Measurements from ENCODE around the gene HOXA10. TPM values are rescaled to one million over a fixed set of nuclear protein-coding genes. Genes with fewer than 3 reads are reported as not detected.

HOXA10 gene
- total RNA-seq, 1 experiment from 2014 or later, result 19.6 TPM

DNA sequence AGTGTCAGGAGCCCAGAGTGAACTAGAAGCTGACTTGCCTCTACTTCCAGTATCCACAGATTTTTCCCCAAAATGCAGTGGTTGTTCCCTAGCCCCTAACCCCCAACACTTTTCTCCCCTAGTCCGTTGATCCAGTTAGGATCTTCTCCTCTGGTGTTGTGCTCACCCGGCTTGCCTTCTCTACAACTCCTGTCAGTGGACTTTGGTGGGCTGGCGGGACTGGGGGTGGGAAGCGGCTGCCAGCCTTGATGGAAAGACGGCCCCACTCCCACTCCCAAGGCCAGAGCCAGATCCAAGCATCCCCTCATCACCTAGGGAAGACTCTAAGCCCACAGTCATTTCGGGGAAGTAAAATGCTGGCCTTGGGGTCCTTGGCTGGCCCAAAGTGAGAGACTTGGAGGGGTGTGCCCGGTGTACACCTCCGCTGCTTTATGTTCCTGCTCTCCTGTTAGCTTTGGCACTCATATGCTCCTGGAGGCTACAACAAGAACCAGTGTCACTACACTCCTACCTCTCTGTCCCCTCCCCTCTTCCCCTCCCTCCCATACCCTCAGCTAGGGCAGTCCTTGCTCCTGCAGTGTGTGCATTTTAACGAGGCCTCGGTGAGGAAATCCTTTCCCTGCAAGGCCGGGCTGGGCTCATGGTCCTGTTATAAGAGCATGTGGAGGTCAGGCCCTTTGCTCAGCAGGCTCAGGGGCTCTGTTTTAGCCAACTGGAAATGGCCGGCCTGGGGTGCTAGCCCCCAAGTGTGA lies 930 bp upstream of the HOXA10 start (continued):
- TF ChIP-seq REST (IDR thresholded peaks at IDR 0.05; ENCODE audit: low read depth), result no peak
- TF ChIP-seq CTCF (IDR thresholded peaks at IDR 0.05 in 2 of 3, conservative IDR thresholded peaks at IDR 0.05 in 1 of 3; ENCODE audit: borderline replicate concordance in 1 of 3, insufficient read depth in 1 of 3, low read depth in 2 of 3, low read length in 2 of 3), result no peak
- TF ChIP-seq TCF7L2 (IDR thresholded peaks at IDR 0.05; ENCODE audit: borderline replicate concordance, extremely low read depth, insufficient read depth, insufficient read length), result no peak

DNA sequence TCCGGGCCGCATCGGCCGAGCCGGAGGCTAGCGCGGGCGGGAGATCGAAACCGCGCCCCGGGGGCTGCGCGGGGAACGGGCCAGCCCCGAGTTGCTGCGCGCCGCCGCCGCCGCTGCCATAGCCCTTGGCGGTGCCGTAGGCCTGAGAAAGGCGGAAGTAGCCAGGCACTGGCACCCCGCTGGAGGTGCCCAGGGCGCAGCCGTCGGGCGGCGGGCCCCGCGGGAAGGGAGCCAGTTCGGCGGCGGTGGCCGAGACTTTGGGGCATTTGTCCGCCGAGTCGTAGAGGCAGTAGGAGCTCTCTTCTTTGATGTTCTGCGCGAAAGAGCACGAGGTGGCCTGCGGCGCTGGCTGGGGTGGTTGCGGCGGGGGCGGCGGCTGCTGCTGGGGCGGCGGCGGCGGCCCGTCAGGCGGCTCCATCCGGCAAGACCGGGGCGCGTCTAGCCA lies 587 bp downstream of the HOXA10 start:
- no peak for DNase-seq (ENCODE audit: low read depth, low spot score)
- no peaks in the 10 kb centered on the region for H4K20me1 ChIP-seq (ENCODE audit: insufficient read depth)

More for the DNA sequence above, 587 bp downstream of the HOXA10 start:
- TF ChIP-seq SIN3A (IDR thresholded peaks at IDR 0.05; ENCODE audit: low read depth) (no peak), RAD21 (IDR thresholded peaks at IDR 0.05; ENCODE audit: low read depth) (no peak), TCF7L2 (IDR thresholded peaks at IDR 0.05; ENCODE audit: borderline replicate concordance, extremely low read depth, insufficient read depth, insufficient read length) (peak; percentile 75), SP1 (IDR thresholded peaks at IDR 0.05; ENCODE audit: low read depth) (no peak), CTCF (IDR thresholded peaks at IDR 0.05 in 2 of 3, conservative IDR thresholded peaks at IDR 0.05 in 1 of 3; ENCODE audit: borderline replicate concordance in 1 of 3, insufficient read depth in 1 of 3, low read depth in 2 of 3, low read length in 2 of 3) (no peak), EGR1 (IDR thresholded peaks at IDR 0.05; ENCODE audit: low read depth) (no peak), POLR2AphosphoS5 (IDR thresholded peaks at IDR 0.05; ENCODE audit: low read depth, low read length) (0 out of 2 replicates have a peak, but pooled peaks have one; percentile 58), ZFX (IDR thresholded peaks at IDR 0.05) (peak; percentile 94), ATF3 (IDR thresholded peaks at IDR 0.05) (no peak), ELF1 (IDR thresholded peaks at IDR 0.05; ENCODE audit: borderline replicate concordance, low read depth) (no peak), EZH2phosphoT487 (IDR thresholded peaks at IDR 0.05; ENCODE audit: borderline replicate concordance) (no peak), JUND (IDR thresholded peaks at IDR 0.05) (no peak)
- Histone ChIP-seq H3K9ac (ENCODE audit: low read length) (peak overlapping the region; percentile 89), H3K4me2 (ENCODE audit: low read length) (peak overlapping the region; percentile 97), H3K9me2 (ENCODE audit: insufficient read depth) (no peaks in the 10 kb centered on the region), H3K27me3 (ENCODE audit: insufficient read depth, low read length) (no peaks in the 10 kb centered on the region), H3K27ac (ENCODE audit: low read depth, low read length) (peak overlapping the region; percentile 91), H3K9me3 (ENCODE audit: control insufficient read depth in 1 of 2, insufficient read depth in 1 of 2, low read depth in 1 of 2, low read length in 2 of 2) (no peaks in the 10 kb centered on the region), H2AFZ (ENCODE audit: low read depth, low read length, poor library complexity, severe bottlenecking) (no peak overlapping the region), H3K36me3 (ENCODE audit: control insufficient read depth in 1 of 2, insufficient read depth in 2 of 2, low read length in 2 of 2) (no peaks in the 10 kb centered on the region), H3K4me1 (ENCODE audit: control insufficient read depth in 1 of 2, insufficient read depth in 2 of 2, low read length in 2 of 2) (peaks cover 29 to 51% of the 10 kb centered on the region in 2 experiments), H3K79me2 (ENCODE audit: insufficient read depth, low read length) (peaks cover 63% of the 10 kb centered on the region), H3K4me3 (replicated peaks in 1 of 2; ENCODE audit: low read depth in 1 of 2, low read length in 2 of 2) (peak overlapping the region; percentile 66 to 77)
- no TSS peak for BruUV-seq (replicated peaks)
- ChIA-PET CTCF (interaction anchor here (0.9 kb wide), 2 partner anchors 12 to 760 kb away, joined by 3 read pairs; no protein-coding TSS in a partner anchor), POLR2A (interaction anchor here (2.2 kb wide), 1 partner anchor 11 kb away, joined by 7 read pairs; the partner anchor contains the start of gene HOXA11), RAD21 (ENCODE audit: low non-redundant PET in 1 of 2, low total read pairs in 2 of 2, uncharacterized antibody in 2 of 2, unreplicated experiment in 2 of 2) (interaction anchor here in 1 of 2 experiments (1.1 kb wide), 1 partner anchor 58 kb away, joined by 3 read pairs; no protein-coding TSS in a partner anchor)
- peak; percentile 24 for ATAC-seq
- intact Hi-C loops (cut with micrococcal nuclease), result no loop called here
